H1 (cell line): ENCODE results near the gene GNG13. TPM values are rescaled to one million over a fixed set of nuclear protein-coding genes. Genes with fewer than 3 reads are reported as not detected.

Source experiments
- polyA plus RNA-seq, 7 experiments: library from polyadenylated mRNA; depleted of rRNA in 3 of 7; stranded (reverse) in 5 of 7; unstranded in 2 of 7; fragments of >200 nt in 5 of 7; fragments of 200-250 nt in 2 of 7; gene quantifications; 1 replicate in 5 of 7; 2 replicates in 1 of 7; 4 replicates in 1 of 7; pipeline versions ENCODE4 v1.2.1 to v1.2.3, GENCODE V29; 2011 to 2013; ENCODE audit warnings: missing spikeins in 2 of 7, mixed read lengths in 2 of 7
- total RNA-seq: library from RNA; stranded (reverse); fragmentation: NEBNext Ultra II Directional; extraction: Animal tissue kit (Norgen Biotek cat#: 25700); gene quantifications from 2 replicates; pipeline ENCODE4 v1.2.1, GENCODE V29; 2021
- TF ChIP-seq, protein P1 (sequence below): IDR thresholded peaks from 2 replicates; pipeline ENCODE4 v1.6.1; 2012; ENCODE audit warnings: inconsistent platforms

GNG13 gene
- total and polyA plus RNA-seq, 2 of the 8 experiments (the other 6 are each of a cell fraction or from before 2014, with no cell fraction given), result not detected

DNA sequence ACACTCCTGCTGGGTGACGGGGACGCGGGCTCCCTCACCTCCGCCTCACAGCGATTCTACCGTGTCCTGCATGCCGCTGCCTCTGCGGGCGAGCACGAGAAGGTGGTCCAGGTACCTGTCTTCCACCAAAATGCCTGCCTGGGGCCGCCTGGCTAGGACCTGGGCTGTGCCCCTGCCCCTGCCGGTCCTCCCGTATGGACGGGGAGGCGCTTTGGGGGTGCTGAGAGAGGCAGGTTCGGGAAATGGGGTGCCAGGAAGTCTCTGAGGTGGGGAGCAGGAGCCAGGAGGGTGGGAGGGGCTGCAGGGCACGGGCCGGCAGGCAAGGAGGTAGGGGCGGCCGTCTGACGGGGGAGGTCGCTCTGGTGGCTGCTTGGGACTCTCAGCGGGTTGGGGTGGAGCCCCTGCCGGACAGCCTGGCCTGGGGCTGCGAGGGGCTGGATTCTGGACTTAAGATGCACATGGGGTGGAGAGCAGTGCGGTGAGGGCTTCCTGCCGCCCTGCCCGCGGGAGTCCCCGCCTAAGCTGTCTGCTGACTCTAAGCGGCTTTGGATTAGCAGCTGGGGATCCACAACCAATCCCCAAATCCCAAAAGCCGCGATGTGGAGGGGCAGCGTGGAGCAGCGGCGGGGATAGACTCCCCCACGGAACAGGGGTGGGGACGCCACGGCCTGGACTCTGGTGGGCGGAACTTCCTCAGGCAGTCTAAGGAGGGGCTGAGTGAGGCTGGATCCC is 6.3 kb downstream of the GNG13 start (continued):
- TF ChIP-seq, protein P1, sequence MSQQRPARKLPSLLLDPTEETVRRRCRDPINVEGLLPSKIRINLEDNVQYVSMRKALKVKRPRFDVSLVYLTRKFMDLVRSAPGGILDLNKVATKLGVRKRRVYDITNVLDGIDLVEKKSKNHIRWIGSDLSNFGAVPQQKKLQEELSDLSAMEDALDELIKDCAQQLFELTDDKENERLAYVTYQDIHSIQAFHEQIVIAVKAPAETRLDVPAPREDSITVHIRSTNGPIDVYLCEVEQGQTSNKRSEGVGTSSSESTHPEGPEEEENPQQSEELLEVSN, result no peak
- TF ChIP-seq, all 59 proteins: peak for 0
